ENCODE measurements around the gene SULT1A1. TPM values are rescaled to one million over a fixed set of nuclear protein-coding genes. Genes with fewer than 3 reads are reported as not detected.

The SULT1A1 gene
- total RNA-seq, 1 experiment from 2014 or later, result 5.3 TPM

DNA sequence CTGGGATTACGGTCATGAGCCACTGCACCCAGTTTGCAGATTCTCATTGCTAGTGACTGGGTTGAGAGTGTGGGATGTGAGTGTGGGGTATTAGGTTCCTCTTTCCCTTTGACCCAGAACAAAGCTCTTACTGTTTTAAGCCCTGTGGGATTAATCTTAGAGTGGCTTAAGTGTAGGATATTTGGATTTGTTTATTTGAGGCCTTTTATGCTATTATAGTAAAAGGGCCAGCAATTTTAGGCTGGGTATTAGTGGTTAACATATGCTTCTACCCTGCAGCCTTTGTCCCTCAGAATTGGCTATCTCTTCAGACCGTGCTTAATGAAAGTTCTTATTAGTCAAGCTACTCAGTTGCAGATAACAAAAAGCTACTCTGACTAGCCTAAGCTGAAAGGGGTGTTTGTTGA is 52.9 kb downstream of the SULT1A1 start:
- ChIA-PET POLR2A (no interaction called here), CTCF (interaction anchor here (0.5 to 0.7 kb wide), 3 partner anchors 13 to 388 kb away, joined by 3 to 4 read pairs (median 3); no protein-coding TSS in a partner anchor)
- peaks cover 7% of the 10 kb centered on the region for H3K4me1 Mint-ChIP-seq (ENCODE audit: insufficient read depth, unreplicated experiment)
- H3K27ac Mint-ChIP-seq (ENCODE audit: low read depth, unreplicated experiment), result peak overlapping the region; percentile 25
- no peak overlapping the region for H3K4me3 Mint-ChIP-seq (ENCODE audit: unreplicated experiment)
- intact Hi-C loops (cut with micrococcal nuclease), result no loop called here
- no TSS peak for BruUV-seq (replicated peaks)
- no peaks in the 10 kb centered on the region for H3K27me3 Mint-ChIP-seq (ENCODE audit: insufficient read depth, unreplicated experiment)
- peaks cover 9% of the 10 kb centered on the region for H3K36me3 Mint-ChIP-seq (ENCODE audit: insufficient read depth, unreplicated experiment)
- TF ChIP-seq, protein P1, sequence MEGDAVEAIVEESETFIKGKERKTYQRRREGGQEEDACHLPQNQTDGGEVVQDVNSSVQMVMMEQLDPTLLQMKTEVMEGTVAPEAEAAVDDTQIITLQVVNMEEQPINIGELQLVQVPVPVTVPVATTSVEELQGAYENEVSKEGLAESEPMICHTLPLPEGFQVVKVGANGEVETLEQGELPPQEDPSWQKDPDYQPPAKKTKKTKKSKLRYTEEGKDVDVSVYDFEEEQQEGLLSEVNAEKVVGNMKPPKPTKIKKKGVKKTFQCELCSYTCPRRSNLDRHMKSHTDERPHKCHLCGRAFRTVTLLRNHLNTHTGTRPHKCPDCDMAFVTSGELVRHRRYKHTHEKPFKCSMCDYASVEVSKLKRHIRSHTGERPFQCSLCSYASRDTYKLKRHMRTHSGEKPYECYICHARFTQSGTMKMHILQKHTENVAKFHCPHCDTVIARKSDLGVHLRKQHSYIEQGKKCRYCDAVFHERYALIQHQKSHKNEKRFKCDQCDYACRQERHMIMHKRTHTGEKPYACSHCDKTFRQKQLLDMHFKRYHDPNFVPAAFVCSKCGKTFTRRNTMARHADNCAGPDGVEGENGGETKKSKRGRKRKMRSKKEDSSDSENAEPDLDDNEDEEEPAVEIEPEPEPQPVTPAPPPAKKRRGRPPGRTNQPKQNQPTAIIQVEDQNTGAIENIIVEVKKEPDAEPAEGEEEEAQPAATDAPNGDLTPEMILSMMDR (IDR thresholded peaks at IDR 0.05; ENCODE audit: unreplicated experiment), result no peak
- DNase-seq (ENCODE audit: unreplicated experiment), result no peak
- H3K9me3 Mint-ChIP-seq (ENCODE audit: unreplicated experiment), result no peaks in the 10 kb centered on the region

DNA sequence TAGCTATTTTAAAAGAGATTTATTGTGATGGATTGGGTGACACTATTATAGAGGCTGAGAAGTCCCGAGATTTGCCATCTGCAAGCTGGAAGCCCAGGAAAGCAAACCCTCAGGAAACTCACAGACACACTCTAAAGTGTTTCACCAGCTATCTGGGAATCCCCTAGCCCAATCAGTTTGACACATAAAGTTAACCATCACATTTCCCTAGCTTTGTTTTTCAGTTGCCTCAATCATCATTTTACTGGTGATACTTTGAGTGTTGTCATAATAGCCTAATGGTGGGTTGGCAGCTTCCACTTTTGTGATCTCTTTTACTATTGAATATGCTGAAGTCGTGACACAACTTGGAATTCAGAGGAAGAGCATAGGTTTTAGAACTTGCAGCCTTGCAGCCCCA is 54.3 kb downstream of the SULT1A1 start:
- CTCF ChIA-PET, result interaction anchor here (0.6 to 1.7 kb wide), 6 partner anchors 8 to 273 kb away, joined by 3 to 8 read pairs (median 3); no protein-coding TSS in a partner anchor
- no peaks in the 10 kb centered on the region for H3K27me3 Mint-ChIP-seq (ENCODE audit: insufficient read depth, unreplicated experiment)
- no peak overlapping the region for H3K4me3 Mint-ChIP-seq (ENCODE audit: unreplicated experiment)
- intact Hi-C loops (cut with micrococcal nuclease), result no loop called here
- no TSS peak for BruUV-seq (replicated peaks)
- H3K36me3 Mint-ChIP-seq (ENCODE audit: insufficient read depth, unreplicated experiment), result peaks cover 9% of the 10 kb centered on the region
- TF ChIP-seq, protein P1 (IDR thresholded peaks at IDR 0.05; ENCODE audit: unreplicated experiment), result no peak
- peaks cover 7% of the 10 kb centered on the region for H3K4me1 Mint-ChIP-seq (ENCODE audit: insufficient read depth, unreplicated experiment)
- POLR2A ChIA-PET, result interaction anchor here (0.9 to 1.6 kb wide), 2 partner anchors 20 to 267 kb away, joined by 4 to 7 read pairs; partner anchors contain the start of gene ATXN2L
- no peak overlapping the region for H3K27ac Mint-ChIP-seq (ENCODE audit: low read depth, unreplicated experiment)
- H3K9me3 Mint-ChIP-seq (ENCODE audit: unreplicated experiment), result no peaks in the 10 kb centered on the region
- DNase-seq (ENCODE audit: unreplicated experiment), result no peak

Other genes starting within 250 kb of the SULT1A1 start
- gene NPIPB6, start 246.5 kb downstream of the SULT1A1 start, total RNA-seq (2022), result 1.6 and 2.1 TPM in 2 replicates
- gene EIF3CL, start 206.2 kb downstream of the SULT1A1 start, total RNA-seq (2022), result 33.3 and 165 TPM in 2 replicates
- gene NPIPB7, start 137.7 kb downstream of the SULT1A1 start, total RNA-seq (2022), result not detected in 2 replicates
- 18.1 and 19.7 TPM in 2 replicates for gene CLN3, start 118.0 kb downstream of the SULT1A1 start, total RNA-seq (2022)
- gene APOBR, start 115.4 kb downstream of the SULT1A1 start, total RNA-seq (2022), result 0.09 and 0.10 TPM in 2 replicates
- gene IL27, start 103.2 kb downstream of the SULT1A1 start, total RNA-seq (2022), result not detected in 2 replicates
- 291 and 345 TPM in 2 replicates for gene NUPR1, start 71.1 kb downstream of the SULT1A1 start, total RNA-seq (2022)
- 13.9 and 23.5 TPM in 2 replicates for gene SGF29, start 56.1 kb downstream of the SULT1A1 start, total RNA-seq (2022)
- 0.44 and 0.76 TPM in 2 replicates for gene SULT1A2, start 13.0 kb downstream of the SULT1A1 start, total RNA-seq (2022)
- not detected in 2 replicates for gene NPIPB8, start 28.0 kb upstream of the SULT1A1 start, total RNA-seq (2022)
- 968 and 1,390 TPM in 2 replicates for gene EIF3C, start 101.4 kb upstream of the SULT1A1 start, total RNA-seq (2022)
- 2.1 TPM in 2 replicates for gene NPIPB9, start 141.7 kb upstream of the SULT1A1 start, total RNA-seq (2022)
- gene ATXN2L, start 213.0 kb upstream of the SULT1A1 start, total RNA-seq (2022), result 245 and 251 TPM in 2 replicates
- gene TUFM, start 236.3 kb upstream of the SULT1A1 start, total RNA-seq (2022), result 184 and 198 TPM in 2 replicates

Measured in MCF 10A (cell line).